Mesenchymal stem cell (in vitro differentiated cells and primary cell): Measurements from ENCODE around the gene ADAMTS17.

Source experiments
- DNase-seq: peaks from one replicate; pipeline ENCODE4 v3.0.0-alpha.2; 2013
- H2AFZ ChIP-seq: one replicate; pipeline ENCODE4 v1.6.1; 2013; ENCODE audit warnings: low read depth, mild to moderate bottlenecking, control low read depth, inconsistent platforms, low read length, moderate library complexity
- H2AK5ac ChIP-seq: 2 replicates; pipeline ENCODE4 v1.6.1; 2013; ENCODE audit warnings: low read length, moderate library complexity, mild to moderate bottlenecking, inconsistent platforms; ENCODE audit not compliant: severe bottlenecking
- H2BK120ac ChIP-seq: one replicate; pipeline ENCODE4 v1.6.1; 2013; ENCODE audit warnings: low read depth, mild to moderate bottlenecking, inconsistent platforms, low read length, moderate library complexity
- H2BK12ac ChIP-seq, 2 experiments: one replicate each; pipeline ENCODE4 v1.6.1; 2013; ENCODE audit warnings: inconsistent platforms in 2 of 2, low read length in 2 of 2, mild to moderate bottlenecking in 2 of 2, moderate library complexity in 2 of 2, control low read depth in 1 of 2
- H2BK15ac ChIP-seq: one replicate; pipeline ENCODE4 v1.6.1; 2013; ENCODE audit warnings: mild to moderate bottlenecking, low read depth, inconsistent platforms; ENCODE audit not compliant: poor library complexity, severe bottlenecking
- H2BK5ac ChIP-seq: 2 replicates; pipeline ENCODE4 v1.6.1; 2013; ENCODE audit warnings: low read depth, mild to moderate bottlenecking, low read length, control low read depth, inconsistent platforms; ENCODE audit not compliant: poor library complexity, severe bottlenecking
- H3K14ac ChIP-seq, 2 experiments: one replicate each; pipeline ENCODE4 v1.6.1; 2013; ENCODE audit warnings: inconsistent platforms in 2 of 2, low read length in 2 of 2, control low read depth in 1 of 2, mild to moderate bottlenecking in 1 of 2, moderate library complexity in 1 of 2
- H3K18ac ChIP-seq, 2 experiments: one replicate each; pipeline ENCODE4 v1.6.1; 2013; ENCODE audit warnings: inconsistent platforms in 2 of 2, low read length in 2 of 2, control low read depth in 1 of 2, low read depth in 1 of 2, mild to moderate bottlenecking in 1 of 2
- H3K23ac ChIP-seq, 2 experiments: one replicate each; pipeline ENCODE4 v1.6.1; 2013; ENCODE audit warnings: inconsistent platforms in 2 of 2, low read length in 2 of 2, mild to moderate bottlenecking in 2 of 2, moderate library complexity in 2 of 2, control low read depth in 1 of 2
- H3K27ac ChIP-seq: 2 replicates; pipeline ENCODE4 v1.5.1; 2013; ENCODE audit warnings: mild to moderate bottlenecking, moderate library complexity, low read length, control low read depth, inconsistent platforms; ENCODE audit not compliant: poor library complexity, severe bottlenecking
- H3K27me3 ChIP-seq, 2 experiments: 2 replicates each; pipeline versions ENCODE4 v1.6.1 to v1.7.0; 2013; ENCODE audit warnings: low read length in 2 of 2, mild to moderate bottlenecking in 2 of 2, moderate library complexity in 2 of 2, control low read depth in 1 of 2, inconsistent platforms in 1 of 2; ENCODE audit not compliant: control insufficient read depth in 1 of 2, insufficient read depth in 1 of 2
- H3K36me3 ChIP-seq, 2 experiments: 2 replicates each; pipeline versions ENCODE4 v1.6.1 to v1.7.0; 2013; ENCODE audit warnings: low read length in 2 of 2, control low read depth in 1 of 2, inconsistent platforms in 1 of 2, low read depth in 1 of 2, mild to moderate bottlenecking in 1 of 2; ENCODE audit not compliant: insufficient read depth in 2 of 2, control insufficient read depth in 1 of 2
- H3K4ac ChIP-seq, 2 experiments: one replicate each; pipeline ENCODE4 v1.6.1; 2013; ENCODE audit warnings: inconsistent platforms in 2 of 2, low read length in 2 of 2, mild to moderate bottlenecking in 2 of 2, moderate library complexity in 2 of 2, control low read depth in 1 of 2, low read depth in 1 of 2
- H3K4me1 ChIP-seq: 2 replicates; pipeline ENCODE4 v1.6.1; 2013; ENCODE audit warnings: low read depth, low read length, control low read depth; ENCODE audit not compliant: control insufficient read depth, insufficient read depth
- H3K4me2 ChIP-seq: 2 replicates; pipeline ENCODE4 v1.6.1; 2013; ENCODE audit warnings: low read length, mild to moderate bottlenecking, inconsistent platforms; ENCODE audit not compliant: poor library complexity, severe bottlenecking
- H3K4me3 ChIP-seq, 2 experiments: 2 replicates each; pipeline versions ENCODE4 v1.5.1 to v1.7.0; 2013; ENCODE audit warnings: low read length in 2 of 2, mild to moderate bottlenecking in 2 of 2, control low read depth in 1 of 2, low read depth in 1 of 2; ENCODE audit not compliant: insufficient read depth in 1 of 2
- H3K79me1 ChIP-seq: replicated peaks from 2 replicates; pipeline ENCODE4 v1.6.1; 2013; ENCODE audit warnings: mild to moderate bottlenecking, control low read depth, low read length, inconsistent platforms; ENCODE audit not compliant: poor library complexity, severe bottlenecking
- H3K9ac ChIP-seq: 2 replicates; pipeline ENCODE4 v1.7.0; 2013; ENCODE audit warnings: mild to moderate bottlenecking, low read length, moderate library complexity
- H3K9me3 ChIP-seq: 2 replicates; pipeline ENCODE4 v1.7.0; 2013; ENCODE audit warnings: mild to moderate bottlenecking, low read length; ENCODE audit not compliant: control insufficient read depth
- H4K8ac ChIP-seq: one replicate; pipeline ENCODE4 v1.6.1; 2013; ENCODE audit warnings: inconsistent platforms, mild to moderate bottlenecking, low read length, moderate library complexity
- H4K91ac ChIP-seq: one replicate; pipeline ENCODE4 v1.6.1; 2013; ENCODE audit warnings: mild to moderate bottlenecking, low read length, inconsistent platforms
- WGBS: methylation state at CpG from one replicate; pipeline ENCODE4 v1.1.7; 2013; ENCODE audit warnings: mixed read lengths; 5-methylcytosine and 5-hydroxymethylcytosine counted together

ADAMTS17 gene

DNA sequence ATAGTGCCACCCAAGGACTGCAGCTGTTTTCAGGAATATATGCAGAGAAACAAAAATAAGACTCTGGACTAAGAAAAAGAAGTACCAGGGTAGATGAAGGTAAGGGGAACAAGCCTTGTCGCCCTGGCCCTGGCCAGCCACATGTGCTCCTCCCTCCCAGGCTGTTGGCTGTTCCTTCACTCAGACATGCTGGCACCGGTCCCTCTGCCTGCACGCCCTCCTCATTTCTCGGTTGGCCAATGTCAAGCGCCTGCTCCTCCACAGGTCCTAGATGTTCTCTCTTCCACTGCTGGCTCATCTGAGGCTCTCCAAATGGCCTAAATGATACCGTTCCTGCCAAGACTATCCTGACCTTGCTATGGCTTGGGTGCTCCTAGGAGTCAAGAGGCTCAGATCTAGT, 320.1 kb downstream of the ADAMTS17 start:
- Histone ChIP-seq H2BK5ac (no peak overlapping the region), H3K4me1 (peaks cover 3% of the 10 kb centered on the region), H2AFZ (no peak overlapping the region), H4K8ac (no peak overlapping the region), H3K9ac (no peak overlapping the region), H2BK120ac (no peak overlapping the region), H3K4ac (no peak overlapping the region), H4K91ac (no peak overlapping the region), H2BK12ac (no peak overlapping the region), H3K27me3 (peaks cover 0 to 16% of the 10 kb centered on the region in 2 experiments), H3K27ac (no peak overlapping the region), H3K9me3 (peaks cover 4% of the 10 kb centered on the region), H3K4me2 (no peak overlapping the region), H2AK5ac (no peak overlapping the region), H3K18ac (no peak overlapping the region), H3K36me3 (no peaks in the 10 kb centered on the region), H3K23ac (no peak overlapping the region), H2BK15ac (no peak overlapping the region), H3K79me1 (no peaks in the 10 kb centered on the region), H3K4me3 (no peak overlapping the region), H3K14ac (no peak overlapping the region)
- WGBS: 90% methylated on average over 6 of the region's 6 CpGs
- DNase-seq: no peak

- WGBS: 90% methylated on average over 6 of the region's 6 CpGs
- Histone ChIP-seq H3K4me2 (no peak overlapping the region), H3K27me3 (peaks cover 0 to 16% of the 10 kb centered on the region in 2 experiments)
Observed at GRCh38 chr15:100020614-100021013, 321.2 kb downstream of the ADAMTS17 start.

DNA sequence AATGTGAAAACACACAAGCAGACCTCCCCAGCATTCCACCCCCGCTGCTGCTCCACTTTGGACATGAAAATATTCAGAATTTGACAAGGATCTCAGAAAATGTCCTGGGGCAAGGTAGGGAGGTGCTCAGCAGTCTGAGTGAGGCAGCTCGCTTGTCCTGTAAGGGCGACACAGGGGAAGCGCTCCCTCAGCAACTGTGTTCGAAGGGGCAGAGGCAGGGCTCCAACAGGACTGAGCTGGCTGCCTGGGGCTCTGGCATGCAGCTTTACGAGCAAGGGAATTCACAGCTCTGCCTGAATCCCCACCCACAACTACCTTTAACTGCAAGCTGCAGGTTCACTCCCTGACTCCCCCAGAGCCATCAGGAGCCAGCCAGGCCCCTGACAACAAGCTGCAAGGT, 321.6 kb downstream of the ADAMTS17 start:
- Histone ChIP-seq H3K4me2 (peak overlapping the region; percentile 5), H2AK5ac (no peak overlapping the region), H2AFZ (no peak overlapping the region), H2BK15ac (no peak overlapping the region), H3K79me1 (no peaks in the 10 kb centered on the region), H3K27ac (no peak overlapping the region), H3K18ac (no peak overlapping the region), H4K8ac (no peak overlapping the region), H3K14ac (peak overlapping the region in 1 of 2 experiments; percentile 38), H4K91ac (no peak overlapping the region), H3K23ac (no peak overlapping the region), H2BK120ac (no peak overlapping the region), H2BK12ac (no peak overlapping the region), H3K27me3 (peaks cover 0 to 16% of the 10 kb centered on the region in 2 experiments), H2BK5ac (no peak overlapping the region), H3K9me3 (peaks cover 4% of the 10 kb centered on the region), H3K9ac (no peak overlapping the region), H3K4me3 (no peak overlapping the region), H3K4ac (no peak overlapping the region), H3K36me3 (no peaks in the 10 kb centered on the region), H3K4me1 (peaks cover 3% of the 10 kb centered on the region)
- WGBS: 54% methylated on average over 6 of the region's 6 CpGs
- no peak for DNase-seq

More at GRCh38 chr15:100020614-100021013, 321.2 kb downstream of the ADAMTS17 start:
- H2BK5ac ChIP-seq: no peak overlapping the region
- H3K23ac ChIP-seq: no peak overlapping the region
- H2BK120ac ChIP-seq: no peak overlapping the region
- H4K8ac ChIP-seq: no peak overlapping the region
- DNase-seq: no peak
- H3K4me1 ChIP-seq: peaks cover 3% of the 10 kb centered on the region
- no peak overlapping the region for H4K91ac ChIP-seq
- H3K14ac ChIP-seq: no peak overlapping the region
- no peaks in the 10 kb centered on the region for H3K36me3 ChIP-seq
- no peak overlapping the region for H3K4ac ChIP-seq
- H3K27ac ChIP-seq: no peak overlapping the region
- no peak overlapping the region for H3K9ac ChIP-seq
- H2AFZ ChIP-seq: no peak overlapping the region
- no peak overlapping the region for H3K18ac ChIP-seq
- no peak overlapping the region for H2BK12ac ChIP-seq
- H3K79me1 ChIP-seq: no peaks in the 10 kb centered on the region
- H3K9me3 ChIP-seq: peaks cover 4% of the 10 kb centered on the region
- H2AK5ac ChIP-seq: no peak overlapping the region
- no peak overlapping the region for H3K4me3 ChIP-seq
- H2BK15ac ChIP-seq: no peak overlapping the region

- H2AFZ ChIP-seq: no peak overlapping the region
- H2BK5ac ChIP-seq: no peak overlapping the region
- no peak overlapping the region for H3K9ac ChIP-seq
- peaks cover 0 to 16% of the 10 kb centered on the region in 2 experiments for H3K27me3 ChIP-seq
- no peak overlapping the region for H3K4me3 ChIP-seq
- H3K14ac ChIP-seq: no peak overlapping the region
- H3K4ac ChIP-seq: no peak overlapping the region
- H2BK120ac ChIP-seq: no peak overlapping the region
- no peak overlapping the region for H3K23ac ChIP-seq
- peaks cover 4% of the 10 kb centered on the region for H3K9me3 ChIP-seq
- no peak overlapping the region for H3K4me2 ChIP-seq
- no peak overlapping the region for H3K27ac ChIP-seq
- no peak overlapping the region for H2BK15ac ChIP-seq
- peaks cover 3% of the 10 kb centered on the region for H3K4me1 ChIP-seq
- no peaks in the 10 kb centered on the region for H3K36me3 ChIP-seq
- H2AK5ac ChIP-seq: no peak overlapping the region
- no peaks in the 10 kb centered on the region for H3K79me1 ChIP-seq
- H4K91ac ChIP-seq: no peak overlapping the region
- H4K8ac ChIP-seq: no peak overlapping the region
- WGBS: 82% methylated on average over 6 of the region's 6 CpGs
- H3K18ac ChIP-seq: no peak overlapping the region
- no peak for DNase-seq
- no peak overlapping the region for H2BK12ac ChIP-seq
Observed at GRCh38 chr15:100019601-100020000, 322.2 kb downstream of the ADAMTS17 start.
